K562 (cell line): ENCODE results near the gene MAP3K4. TPM values are rescaled to one million over a fixed set of nuclear protein-coding genes. Genes with fewer than 3 reads are reported as not detected.
A peak's percentile ranks its signal among the peaks of the same experiment; 100 is the strongest.

Experiments used
- BHLHE40 ChIP-seq: IDR thresholded peaks from 2 replicates; pipeline ENCODE4 v1.6.1; 2011; ENCODE audit warnings: low read length, improper control_type of control experiment
- FOXP1 ChIP-seq: sonication (generic); formaldehyde crosslinking; IDR thresholded peaks from 2 replicates; pipeline ENCODE4 v1.8.0; 2022; ENCODE audit warnings: mild to moderate bottlenecking, missing genetic modification reagents
- HDAC3 ChIP-seq: fragments of 450-650 bp; IDR thresholded peaks from 2 replicates; pipeline ENCODE4 v1.6.1; 2018; ENCODE audit warnings: borderline replicate concordance, mild to moderate bottlenecking, moderate library complexity; ENCODE audit not compliant: partially characterized antibody
- HNRNPL ChIP-seq: fragments of 200-400 bp; formaldehyde crosslinking; IDR thresholded peaks from 2 replicates; pipeline ENCODE4 v1.6.1; 2017; ENCODE audit warnings: low read depth, mild to moderate bottlenecking, low read length
- KAT7 ChIP-seq: sonication (generic); formaldehyde crosslinking; IDR thresholded peaks from 2 replicates; pipeline ENCODE4 v1.8.0; 2022; ENCODE audit warnings: missing genetic modification reagents, mild to moderate bottlenecking, borderline replicate concordance
- KDM5B ChIP-seq: fragments of 200-600 bp; sonication (generic); IDR thresholded peaks from 2 replicates; pipeline ENCODE4 v1.6.1; 2012; ENCODE audit warnings: low read depth, mild to moderate bottlenecking, moderate library complexity, low read length, control low read depth, inconsistent platforms; ENCODE audit not compliant: insufficient replicate concordance
- MAFG ChIP-seq: fragments of 450-650 bp; conservative IDR thresholded peaks from 2 replicates; pipeline ENCODE4 v1.6.1; 2016; ENCODE audit warnings: missing genetic modification characterization, missing compliant biosample characterization
- MTA1 ChIP-seq: fragments of 450-650 bp; IDR thresholded peaks from 2 replicates; pipeline ENCODE4 v1.6.1; 2017; ENCODE audit warnings: borderline replicate concordance
- MYC ChIP-seq, 2 experiments: fragments of 250-450 bp in 1 of 2; sonication (Bioruptor Pico) in 1 of 2; IDR thresholded peaks; 2 replicates each; pipeline versions ENCODE4 v1.5.1 to v1.6.1; 2012 to 2021; ENCODE audit warnings: low read depth in 2 of 2, borderline replicate concordance in 1 of 2, improper control_type of control experiment in 1 of 2, low read length in 1 of 2, mild to moderate bottlenecking in 1 of 2, moderate library complexity in 1 of 2
- POU5F1 ChIP-seq: fragments of 150-350 bp; IDR thresholded peaks from 2 replicates; pipeline ENCODE4 v1.6.1; 2014; ENCODE audit warnings: borderline replicate concordance, low read length, low read depth, mild to moderate bottlenecking; ENCODE audit not compliant: partially characterized antibody
- RAD21 ChIP-seq, 2 experiments: fragments of 250-450 bp in 1 of 2; fragments of 450-650 bp in 1 of 2; sonication (Bioruptor Pico) in 1 of 2; formaldehyde crosslinking in 1 of 2; IDR thresholded peaks in 1 of 2; conservative IDR thresholded peaks in 1 of 2; 2 replicates each; pipeline versions ENCODE4 v1.4.0 to v1.8.0; 2020 to 2022; ENCODE audit warnings: mild to moderate bottlenecking in 2 of 2, moderate library complexity in 1 of 2
- SOX6 ChIP-seq: fragments of 450-650 bp; IDR thresholded peaks from 2 replicates; pipeline ENCODE4 v1.6.1; 2014; ENCODE audit warnings: mild to moderate bottlenecking
- TEAD1 ChIP-seq, 2 experiments: fragments of 450-650 bp in 1 of 2; sonication (generic) in 1 of 2; formaldehyde crosslinking; IDR thresholded peaks; 2 replicates each; pipeline versions ENCODE4 v1.4.0 to v1.8.0; 2020 to 2022; ENCODE audit warnings: mild to moderate bottlenecking in 2 of 2, missing genetic modification reagents in 1 of 2
- U2AF1 ChIP-seq: fragments of 200-400 bp; formaldehyde crosslinking; optimal IDR thresholded peaks from 2 replicates; pipeline ENCODE3; 2017; ENCODE audit warnings: mild to moderate bottlenecking, low read depth, low read length, moderate library complexity
- ZFP1 ChIP-seq: fragments of 450-650 bp; formaldehyde crosslinking; IDR thresholded peaks from 2 replicates; pipeline ENCODE4 v1.4.0; 2020; ENCODE audit warnings: mild to moderate bottlenecking, mixed read lengths
- ZNF224 ChIP-seq: sonication (generic); formaldehyde crosslinking; IDR thresholded peaks from 2 replicates; pipeline ENCODE4 v1.8.0; 2022; ENCODE audit warnings: mild to moderate bottlenecking, missing genetic modification reagents
- ZNF274 ChIP-seq: IDR thresholded peaks from 2 replicates; pipeline ENCODE4 v1.6.1; 2011; ENCODE audit warnings: low read depth, mild to moderate bottlenecking, low read length, moderate library complexity, borderline replicate concordance
- ZNF408 ChIP-seq: fragments of 250-450 bp; sonication (Bioruptor Pico); IDR thresholded peaks from 2 replicates; pipeline ENCODE4 v1.4.0; 2020; ENCODE audit warnings: low read depth, mild to moderate bottlenecking, moderate library complexity
- ZNF77 ChIP-seq: fragments of 250-450 bp; sonication (Bioruptor Pico); IDR thresholded peaks from 2 replicates; pipeline ENCODE4 v1.5.0; 2020
- polyA plus RNA-seq, 8 experiments: library from polyadenylated mRNA; depleted of rRNA in 4 of 8; stranded (reverse) in 5 of 8; unstranded in 3 of 8; fragments of >200 nt; fragmentation: Nextera tagmentation in 2 of 8; fragmentation: Illumina TruSeq in 1 of 8; extraction: Ambion mirVana in 2 of 8; extraction: Trizol in 1 of 8; gene quantifications; 2 replicates each; pipeline versions ENCODE4 v1.2.1 to v1.2.3, GENCODE V29; 2011 to 2014; ENCODE audit warnings: inconsistent platforms in 1 of 8, missing spikeins in 1 of 8
- total RNA-seq, 7 experiments: library from RNA; depleted of rRNA in 6 of 7; stranded (reverse); fragments of >200 nt in 6 of 7; fragmentation: Illumina TruSeq in 2 of 7; extraction: Trizol in 2 of 7; gene quantifications; 2 replicates each; pipeline versions ENCODE4 v1.2.1 to v1.2.3, GENCODE V29; 2011 to 2021; ENCODE audit warnings: low replicate concordance in 1 of 7
- TF ChIP-seq, protein P1 (sequence below): fragments of 250-450 bp; sonication (Bioruptor Pico); IDR thresholded peaks from 2 replicates; pipeline ENCODE4 v1.8.0; 2021; ENCODE audit warnings: borderline replicate concordance, mild to moderate bottlenecking, moderate library complexity; ENCODE audit not compliant: poor library complexity, severe bottlenecking
- TF ChIP-seq, protein P2 (sequence below), 2 experiments: fragments of 450-650 bp; IDR thresholded peaks; 2 replicates each; pipeline ENCODE4 v1.6.1; 2016
- TF ChIP-seq, protein P3 (sequence below): sonication (generic); formaldehyde crosslinking; IDR thresholded peaks from 2 replicates; pipeline ENCODE4 v1.9.0; 2022; ENCODE audit warnings: mild to moderate bottlenecking, missing genetic modification reagents
- TF ChIP-seq, protein P4 (sequence below): IDR thresholded peaks from 2 replicates; pipeline ENCODE4 v1.6.1; 2014; ENCODE audit warnings: antibody characterized with exemption

The MAP3K4 gene
- total and polyA plus RNA-seq, 9 of the 15 experiments (the other 6 are each of a cell fraction or from before 2014, with no cell fraction given), result 21.0 to 77.2 (median 48.9) TPM

DNA sequence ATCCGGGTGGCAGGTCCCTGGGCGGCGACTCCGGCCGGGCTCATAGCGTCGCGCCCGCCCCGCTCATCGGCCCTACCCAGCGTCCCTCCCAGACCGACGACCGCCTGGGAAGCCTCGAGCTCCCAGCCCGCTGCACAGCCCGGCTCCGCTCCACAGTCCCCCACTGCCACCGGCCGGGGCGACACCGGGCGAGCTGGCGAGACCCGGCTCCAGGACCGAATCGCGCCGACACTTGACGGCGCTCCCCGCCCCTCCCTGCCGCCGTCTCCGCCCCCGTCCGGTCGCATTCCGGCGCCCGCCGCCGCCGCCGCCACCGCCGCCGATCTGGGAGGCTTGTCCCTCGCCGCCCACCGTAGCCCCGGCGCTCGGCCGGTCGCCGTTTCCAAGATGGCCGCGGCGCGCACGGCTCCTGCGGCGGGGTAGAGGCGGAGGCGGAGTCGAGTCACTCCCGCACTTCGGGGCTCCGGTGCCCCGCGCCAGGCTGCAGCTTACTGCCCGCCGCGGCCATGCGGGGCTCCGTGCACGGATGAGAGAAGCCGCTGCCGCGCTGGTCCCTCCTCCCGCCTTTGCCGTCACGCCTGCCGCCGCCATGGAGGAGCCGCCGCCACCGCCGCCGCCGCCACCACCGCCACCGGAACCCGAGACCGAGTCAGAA, at the start of gene MAP3K4 (continued):
- TF ChIP-seq HNRNPL, result peak; percentile 54
- TF ChIP-seq KDM5B, result peak; percentile 95
- TF ChIP-seq KAT7 (CRISPR knock-in tag), result peak; percentile 100
- TF ChIP-seq, protein P1, sequence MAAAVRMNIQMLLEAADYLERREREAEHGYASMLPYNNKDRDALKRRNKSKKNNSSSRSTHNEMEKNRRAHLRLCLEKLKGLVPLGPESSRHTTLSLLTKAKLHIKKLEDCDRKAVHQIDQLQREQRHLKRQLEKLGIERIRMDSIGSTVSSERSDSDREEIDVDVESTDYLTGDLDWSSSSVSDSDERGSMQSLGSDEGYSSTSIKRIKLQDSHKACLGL (CRISPR knock-in tag), result no peak
- no peak for TF ChIP-seq ZNF77
- peak; percentile 86 for TF ChIP-seq FOXP1
- TF ChIP-seq HDAC3, result no peak
- TF ChIP-seq, protein P2, sequence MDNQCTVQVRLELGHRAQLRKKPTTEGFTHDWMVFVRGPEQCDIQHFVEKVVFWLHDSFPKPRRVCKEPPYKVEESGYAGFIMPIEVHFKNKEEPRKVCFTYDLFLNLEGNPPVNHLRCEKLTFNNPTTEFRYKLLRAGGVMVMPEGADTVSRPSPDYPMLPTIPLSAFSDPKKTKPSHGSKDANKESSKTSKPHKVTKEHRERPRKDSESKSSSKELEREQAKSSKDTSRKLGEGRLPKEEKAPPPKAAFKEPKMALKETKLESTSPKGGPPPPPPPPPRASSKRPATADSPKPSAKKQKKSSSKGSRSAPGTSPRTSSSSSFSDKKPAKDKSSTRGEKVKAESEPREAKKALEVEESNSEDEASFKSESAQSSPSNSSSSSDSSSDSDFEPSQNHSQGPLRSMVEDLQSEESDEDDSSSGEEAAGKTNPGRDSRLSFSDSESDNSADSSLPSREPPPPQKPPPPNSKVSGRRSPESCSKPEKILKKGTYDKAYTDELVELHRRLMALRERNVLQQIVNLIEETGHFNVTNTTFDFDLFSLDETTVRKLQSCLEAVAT (IDR thresholded peaks at IDR 0.05), result no peak
- peak; percentile 69 for TF ChIP-seq MYC (IDR thresholded peaks at IDR 0.05; ENCODE audit: low read depth, low read length)
- TF ChIP-seq MYC (CRISPR knock-in tag; IDR thresholded peaks at IDR 0.05; ENCODE audit: borderline replicate concordance, low read depth), result no peak
- peak; percentile 48; the same call in 1 of the 2 replicates for TF ChIP-seq SOX6
- TF ChIP-seq ZNF224 (CRISPR knock-in tag), result no peak
- TF ChIP-seq ZFP1 (CRISPR knock-in tag), result no peak
- TF ChIP-seq ZNF408 (CRISPR knock-in tag), result no peak
- no peak for TF ChIP-seq MAFG (tag)
- 0 out of 2 replicates have a peak, but pooled peaks have one; percentile 77 for TF ChIP-seq MTA1
- TF ChIP-seq RAD21 (CRISPR knock-in tag; conservative IDR thresholded peaks at IDR 0.05 in 1 of 2, IDR thresholded peaks at IDR 0.05 in 1 of 2), result peak in 1 of 2 experiments; percentile 35; a peak in 2 of 4 replicates
- TF ChIP-seq TEAD1 (CRISPR knock-in tag; IDR thresholded peaks at IDR 0.05), result peak in 1 of 2 experiments; percentile 99; a peak in 2 of 4 replicates
- TF ChIP-seq ZNF274, result 0 out of 2 replicates have a peak, but pooled peaks have one; percentile 40
- peak; percentile 6; the same call in 1 of the 2 replicates for TF ChIP-seq BHLHE40
- TF ChIP-seq, protein P3, sequence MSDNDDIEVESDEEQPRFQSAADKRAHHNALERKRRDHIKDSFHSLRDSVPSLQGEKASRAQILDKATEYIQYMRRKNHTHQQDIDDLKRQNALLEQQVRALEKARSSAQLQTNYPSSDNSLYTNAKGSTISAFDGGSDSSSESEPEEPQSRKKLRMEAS (CRISPR knock-in tag), result peak; percentile 55
- TF ChIP-seq U2AF1, result peak; percentile 97
- TF ChIP-seq, protein P4, sequence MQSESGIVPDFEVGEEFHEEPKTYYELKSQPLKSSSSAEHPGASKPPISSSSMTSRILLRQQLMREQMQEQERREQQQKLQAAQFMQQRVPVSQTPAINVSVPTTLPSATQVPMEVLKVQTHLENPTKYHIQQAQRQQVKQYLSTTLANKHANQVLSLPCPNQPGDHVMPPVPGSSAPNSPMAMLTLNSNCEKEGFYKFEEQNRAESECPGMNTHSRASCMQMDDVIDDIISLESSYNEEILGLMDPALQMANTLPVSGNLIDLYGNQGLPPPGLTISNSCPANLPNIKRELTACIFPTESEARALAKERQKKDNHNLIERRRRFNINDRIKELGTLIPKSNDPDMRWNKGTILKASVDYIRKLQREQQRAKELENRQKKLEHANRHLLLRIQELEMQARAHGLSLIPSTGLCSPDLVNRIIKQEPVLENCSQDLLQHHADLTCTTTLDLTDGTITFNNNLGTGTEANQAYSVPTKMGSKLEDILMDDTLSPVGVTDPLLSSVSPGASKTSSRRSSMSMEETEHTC, result no peak
- peak; percentile 80 for TF ChIP-seq POU5F1
